ENCODE results near the gene CYP3A4. TPM values are rescaled to one million over a fixed set of nuclear protein-coding genes. Genes with fewer than 3 reads are reported as not detected.

The CYP3A4 gene
- total and polyA plus RNA-seq, 4 donors, result 0.11 to 0.40 (median 0.27) TPM; not detected in 1

DNA sequence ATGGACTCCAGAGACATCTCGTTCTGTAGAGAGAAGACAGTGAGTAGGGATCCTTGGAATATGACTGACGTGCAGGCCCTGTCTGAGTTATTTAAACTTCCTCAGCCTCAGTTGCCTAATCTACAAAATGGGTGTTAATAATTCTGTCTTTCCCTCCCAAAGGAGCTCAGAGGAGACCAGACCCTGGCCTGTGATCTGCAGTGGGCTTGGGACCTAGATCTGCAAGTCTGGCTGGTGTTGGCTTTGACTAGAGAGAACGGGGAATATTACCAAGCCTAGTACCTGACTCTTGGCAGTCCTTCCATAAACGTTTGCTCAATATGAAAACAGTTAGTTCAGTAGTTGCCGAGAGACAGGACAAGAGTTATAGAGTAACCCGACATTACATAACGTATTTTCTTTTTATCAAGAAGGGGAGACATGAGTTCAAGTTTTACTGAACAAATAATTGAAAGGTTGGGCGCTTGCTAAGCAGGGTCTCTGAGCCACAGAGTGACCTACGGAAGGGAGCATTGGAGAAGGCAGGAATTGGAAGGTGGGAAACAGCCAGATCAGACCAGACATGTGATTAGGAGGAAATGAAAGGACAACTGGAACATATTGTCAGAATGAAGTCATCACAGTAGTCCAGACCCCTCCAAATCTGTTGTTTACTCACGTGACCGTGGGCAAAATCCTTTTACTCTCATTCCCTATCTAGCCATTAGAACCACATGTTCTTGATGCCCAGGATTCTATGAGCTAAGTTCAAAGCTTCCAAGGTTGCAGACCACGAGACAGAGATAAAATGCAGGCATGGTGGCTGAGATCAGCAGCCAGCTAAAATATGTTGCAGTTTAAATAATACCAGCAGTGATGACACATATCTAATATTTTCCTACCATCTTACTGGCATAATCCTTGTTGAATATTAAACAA lies 10.9 kb upstream of the CYP3A4 start:
- Histone ChIP-seq H3K27me3 (ENCODE audit: control insufficient read depth, insufficient read depth, low read length) (no peaks in the 10 kb centered on the region), H3K4me3 (ENCODE audit: low read depth, low read length) (no peak overlapping the region)
- 85% methylated on average over 8 of the region's 12 CpGs for WGBS (ENCODE audit: insufficient coverage)

DNA sequence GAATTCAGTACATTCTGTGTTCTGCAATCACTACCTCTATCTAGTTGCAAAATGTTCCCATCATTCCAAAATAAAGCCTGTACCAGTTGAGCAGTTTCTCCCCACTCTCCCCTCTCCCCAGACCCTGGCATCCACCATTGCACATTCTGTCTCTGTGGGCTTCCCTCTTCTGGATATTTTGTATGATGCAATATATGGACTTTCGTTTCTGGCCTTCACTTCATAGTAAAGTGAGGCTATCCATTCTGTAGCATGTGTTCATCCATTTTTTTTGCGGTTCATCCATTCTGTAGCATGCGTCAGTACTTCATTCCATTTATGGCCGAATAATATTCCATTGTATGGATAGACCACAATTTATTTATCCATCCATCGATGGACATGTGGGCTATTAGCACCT lies 9.5 kb upstream of the CYP3A4 start:
- no CpG with 5 or more reads among the region's 5 CpGs for WGBS (ENCODE audit: insufficient coverage)
- H3K9me3 ChIP-seq (ENCODE audit: control insufficient read depth, insufficient read depth, low read length), result no peaks in the 10 kb centered on the region
- DNase-seq (ENCODE audit: low read depth in 4 of 6, low spot score in 6 of 6), result no peak
- H3K27me3 ChIP-seq (ENCODE audit: control insufficient read depth, insufficient read depth, low read length), result no peaks in the 10 kb centered on the region
- H3K4me3 ChIP-seq (ENCODE audit: low read depth, low read length), result no peak overlapping the region
- H3K36me3 ChIP-seq (ENCODE audit: control insufficient read depth, insufficient read depth, low read length), result no peaks in the 10 kb centered on the region
- H3K4me1 ChIP-seq (ENCODE audit: control insufficient read depth, insufficient read depth, low read length), result no peaks in the 10 kb centered on the region
- H3K27ac ChIP-seq (ENCODE audit: low read depth, low read length), result no peak overlapping the region

More for the DNA sequence above, 10.9 kb upstream of the CYP3A4 start:
- Histone ChIP-seq H3K4me1 (ENCODE audit: control insufficient read depth, insufficient read depth, low read length) (no peaks in the 10 kb centered on the region), H3K36me3 (ENCODE audit: control insufficient read depth, insufficient read depth, low read length) (no peaks in the 10 kb centered on the region), H3K27ac (ENCODE audit: low read depth, low read length) (no peak overlapping the region), H3K9me3 (ENCODE audit: control insufficient read depth, insufficient read depth, low read length) (no peaks in the 10 kb centered on the region)
- no peak for DNase-seq (ENCODE audit: low read depth in 4 of 6, low spot score in 6 of 6)

DNA sequence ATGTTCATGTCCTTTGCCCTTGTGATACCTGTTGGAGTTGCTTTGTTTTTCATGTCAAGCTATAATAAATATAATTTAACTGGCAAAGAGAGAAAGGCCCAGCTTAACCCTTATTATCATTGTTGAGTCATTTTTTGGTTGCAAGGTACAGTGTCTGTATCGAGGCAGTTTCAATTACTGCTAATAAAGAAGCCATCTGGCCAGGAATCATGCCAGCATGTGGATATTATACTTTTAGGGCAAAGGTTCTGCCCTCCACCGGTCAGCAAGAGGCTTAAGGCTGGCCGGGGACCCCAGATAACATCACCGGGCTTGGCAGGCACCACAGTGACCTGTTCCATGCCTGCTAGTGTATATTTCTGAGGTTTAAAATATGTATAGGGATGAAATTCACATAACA lies 9.0 kb upstream of the CYP3A4 start:
- H3K27me3 ChIP-seq (ENCODE audit: control insufficient read depth, insufficient read depth, low read length), result no peaks in the 10 kb centered on the region
- DNase-seq (ENCODE audit: low read depth in 4 of 6, low spot score in 6 of 6), result no peak
- H3K27ac ChIP-seq (ENCODE audit: low read depth, low read length), result no peak overlapping the region
- WGBS (ENCODE audit: insufficient coverage), result 78% methylated on average over 2 of the region's 4 CpGs
- H3K36me3 ChIP-seq (ENCODE audit: control insufficient read depth, insufficient read depth, low read length), result no peaks in the 10 kb centered on the region
- H3K9me3 ChIP-seq (ENCODE audit: control insufficient read depth, insufficient read depth, low read length), result no peaks in the 10 kb centered on the region
- H3K4me1 ChIP-seq (ENCODE audit: control insufficient read depth, insufficient read depth, low read length), result no peaks in the 10 kb centered on the region
- H3K4me3 ChIP-seq (ENCODE audit: low read depth, low read length), result no peak overlapping the region

DNA sequence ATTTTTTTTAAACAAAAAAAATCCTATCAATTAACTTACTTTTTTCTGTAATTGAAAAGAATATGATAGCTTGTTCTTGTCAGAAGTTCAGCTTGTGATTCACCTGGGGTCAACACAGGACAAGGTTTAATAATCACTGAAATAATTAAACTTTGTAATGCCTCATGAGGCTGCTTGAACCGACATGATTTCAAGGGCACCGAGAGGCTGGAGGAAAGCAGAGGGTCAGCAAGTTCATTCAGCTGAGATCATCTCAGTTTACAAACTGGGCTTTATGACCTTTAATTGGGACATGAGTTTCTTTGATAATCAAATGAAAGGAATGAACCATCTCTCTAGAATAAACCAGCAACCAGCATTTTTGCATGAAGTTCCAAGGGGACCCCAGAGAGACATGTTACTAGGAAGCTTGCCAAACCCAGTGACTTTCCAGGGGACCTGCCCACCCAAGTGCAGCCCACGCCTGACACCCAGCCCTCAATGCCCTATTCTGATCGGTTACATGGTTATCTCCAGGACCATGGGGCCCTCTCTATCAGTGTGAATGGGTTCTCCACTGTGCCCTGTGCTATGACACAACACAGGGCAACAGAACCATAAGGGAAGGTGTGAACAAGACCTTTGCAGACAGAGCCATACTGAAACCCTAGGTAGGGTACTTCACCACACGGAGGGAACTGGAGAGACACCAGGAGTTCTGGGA lies 7.8 kb upstream of the CYP3A4 start:
- no peak overlapping the region for H3K4me3 ChIP-seq (ENCODE audit: low read depth, low read length)
- no peak for DNase-seq (ENCODE audit: low read depth in 4 of 6, low spot score in 6 of 6)
- H3K9me3 ChIP-seq (ENCODE audit: control insufficient read depth, insufficient read depth, low read length), result no peaks in the 10 kb centered on the region
- no peaks in the 10 kb centered on the region for H3K36me3 ChIP-seq (ENCODE audit: control insufficient read depth, insufficient read depth, low read length)
- WGBS (ENCODE audit: insufficient coverage), result 73% methylated on average over 3 of the region's 5 CpGs
- H3K27me3 ChIP-seq (ENCODE audit: control insufficient read depth, insufficient read depth, low read length), result no peaks in the 10 kb centered on the region
- H3K27ac ChIP-seq (ENCODE audit: low read depth, low read length), result no peak overlapping the region
- no peaks in the 10 kb centered on the region for H3K4me1 ChIP-seq (ENCODE audit: control insufficient read depth, insufficient read depth, low read length)

DNA sequence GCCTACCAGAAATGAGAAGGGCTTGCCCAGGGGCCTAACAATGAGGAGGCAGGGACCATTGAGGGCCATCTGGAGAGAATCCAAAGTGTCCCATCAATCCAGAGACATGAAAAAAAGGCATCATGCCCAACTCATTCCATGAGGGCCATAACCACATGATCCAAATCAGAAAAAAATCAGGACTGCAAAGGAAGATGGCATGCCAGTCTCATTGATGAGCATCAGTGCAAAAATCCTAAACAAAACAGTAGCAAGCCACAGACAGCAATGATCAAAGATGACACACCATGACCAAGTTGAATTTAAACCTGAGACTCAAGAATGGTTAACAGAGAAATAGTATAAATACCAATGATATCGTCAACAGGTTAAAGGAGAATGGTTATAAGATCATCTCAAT lies 7.0 kb upstream of the CYP3A4 start:
- H3K27me3 ChIP-seq (ENCODE audit: control insufficient read depth, insufficient read depth, low read length), result no peaks in the 10 kb centered on the region
- no peak for DNase-seq (ENCODE audit: low read depth in 4 of 6, low spot score in 6 of 6)
- no peaks in the 10 kb centered on the region for H3K9me3 ChIP-seq (ENCODE audit: control insufficient read depth, insufficient read depth, low read length)
- no peak overlapping the region for H3K27ac ChIP-seq (ENCODE audit: low read depth, low read length)
- H3K4me1 ChIP-seq (ENCODE audit: control insufficient read depth, insufficient read depth, low read length), result no peaks in the 10 kb centered on the region
- WGBS (ENCODE audit: insufficient coverage), result no CpG with 5 or more reads among the region's 1 CpG
- H3K36me3 ChIP-seq (ENCODE audit: control insufficient read depth, insufficient read depth, low read length), result no peaks in the 10 kb centered on the region
- no peak overlapping the region for H3K4me3 ChIP-seq (ENCODE audit: low read depth, low read length)

DNA sequence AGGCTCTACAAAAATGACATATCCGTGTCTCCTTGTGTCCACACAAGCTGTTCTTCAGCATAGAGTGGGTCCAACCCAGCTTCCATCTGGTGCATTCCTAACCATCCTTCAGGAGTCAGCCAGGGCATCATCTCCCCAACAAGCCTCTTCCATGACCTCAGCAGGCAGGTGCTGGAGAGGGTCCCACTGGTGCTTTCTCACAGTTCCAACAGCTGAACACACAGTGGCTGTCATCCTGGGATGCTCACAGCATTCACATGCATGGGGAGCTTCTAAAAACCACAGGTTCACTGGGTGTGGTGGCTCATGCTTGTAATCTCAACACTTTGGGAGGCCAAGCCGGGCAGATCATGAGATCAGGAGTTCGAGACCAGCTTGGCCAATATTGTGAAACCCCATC lies 6.4 kb upstream of the CYP3A4 start:
- DNase-seq (ENCODE audit: low read depth in 4 of 6, low spot score in 6 of 6), result no peak
- Histone ChIP-seq H3K9me3 (ENCODE audit: control insufficient read depth, insufficient read depth, low read length) (no peaks in the 10 kb centered on the region), H3K27me3 (ENCODE audit: control insufficient read depth, insufficient read depth, low read length) (no peaks in the 10 kb centered on the region), H3K4me1 (ENCODE audit: control insufficient read depth, insufficient read depth, low read length) (no peaks in the 10 kb centered on the region), H3K27ac (ENCODE audit: low read depth, low read length) (no peak overlapping the region), H3K36me3 (ENCODE audit: control insufficient read depth, insufficient read depth, low read length) (no peaks in the 10 kb centered on the region), H3K4me3 (ENCODE audit: low read depth, low read length) (no peak overlapping the region)
- 71% methylated on average over 1 of the region's 3 CpGs for WGBS (ENCODE audit: insufficient coverage)

DNA sequence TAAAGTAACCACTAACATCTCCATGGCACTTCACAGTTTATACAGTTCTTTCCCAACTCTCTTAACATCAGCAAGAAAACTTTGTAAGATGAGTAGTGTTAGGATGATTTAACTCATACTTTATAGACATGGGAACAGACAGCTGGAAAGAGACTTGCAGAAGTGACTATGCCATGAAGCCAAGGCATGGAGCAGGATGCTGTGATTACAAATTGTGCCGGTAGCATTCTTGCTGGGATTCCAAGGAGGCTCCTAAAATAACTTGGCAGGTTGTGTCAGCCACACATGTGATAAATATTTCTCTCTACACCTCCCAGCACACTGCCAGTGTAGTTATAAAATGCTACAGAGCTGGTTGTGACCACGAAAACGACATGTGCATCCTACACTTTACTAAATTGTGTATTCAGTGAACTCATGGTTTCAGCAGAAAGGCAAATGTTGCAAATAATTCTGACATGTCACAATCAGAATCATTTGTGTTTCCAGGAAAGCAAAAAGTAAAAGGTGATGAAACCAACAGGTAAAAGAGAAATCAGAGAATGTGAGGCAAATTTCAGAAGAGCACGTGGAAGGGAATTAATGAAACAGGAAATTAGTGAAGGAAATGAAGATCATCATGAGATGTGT lies 5.6 kb upstream of the CYP3A4 start:
- H3K4me1 ChIP-seq (ENCODE audit: control insufficient read depth, insufficient read depth, low read length), result no peaks in the 10 kb centered on the region
- no peaks in the 10 kb centered on the region for H3K9me3 ChIP-seq (ENCODE audit: control insufficient read depth, insufficient read depth, low read length)
- H3K27me3 ChIP-seq (ENCODE audit: control insufficient read depth, insufficient read depth, low read length), result no peaks in the 10 kb centered on the region
- WGBS (ENCODE audit: insufficient coverage), result no CpG with 5 or more reads among the region's 4 CpGs
- no peak overlapping the region for H3K4me3 ChIP-seq (ENCODE audit: low read depth, low read length)
- DNase-seq (ENCODE audit: low read depth in 4 of 6, low spot score in 6 of 6), result peak in 1 of 6 donors; percentile 1
- no peaks in the 10 kb centered on the region for H3K36me3 ChIP-seq (ENCODE audit: control insufficient read depth, insufficient read depth, low read length)
- no peak overlapping the region for H3K27ac ChIP-seq (ENCODE audit: low read depth, low read length)

DNA sequence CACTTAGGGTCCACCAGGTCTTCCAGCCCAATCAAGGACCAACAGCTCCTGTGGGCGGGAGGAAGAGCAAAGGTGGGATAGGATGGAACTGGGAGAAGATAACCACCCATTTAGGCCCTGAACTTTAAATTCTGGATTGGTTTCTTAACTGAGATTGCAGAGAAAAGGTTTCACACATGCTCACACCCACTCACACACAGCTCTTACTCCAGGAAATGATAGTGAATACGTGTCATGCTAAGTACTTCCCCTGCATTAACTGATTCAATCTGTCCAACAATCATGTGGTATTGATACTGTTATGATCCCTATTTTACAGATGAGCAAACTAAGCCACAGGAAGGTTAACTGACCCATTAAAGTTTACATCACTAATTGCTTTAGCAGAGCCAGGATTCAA lies 4.6 kb upstream of the CYP3A4 start:
- no peak for DNase-seq (ENCODE audit: low read depth in 4 of 6, low spot score in 6 of 6)
- Histone ChIP-seq H3K4me3 (ENCODE audit: low read depth, low read length) (no peak overlapping the region), H3K27ac (ENCODE audit: low read depth, low read length) (no peak overlapping the region), H3K27me3 (ENCODE audit: control insufficient read depth, insufficient read depth, low read length) (no peaks in the 10 kb centered on the region), H3K36me3 (ENCODE audit: control insufficient read depth, insufficient read depth, low read length) (no peaks in the 10 kb centered on the region), H3K4me1 (ENCODE audit: control insufficient read depth, insufficient read depth, low read length) (no peaks in the 10 kb centered on the region), H3K9me3 (ENCODE audit: control insufficient read depth, insufficient read depth, low read length) (no peaks in the 10 kb centered on the region)
- WGBS (ENCODE audit: insufficient coverage), result no CpG with 5 or more reads among the region's 2 CpGs

DNA sequence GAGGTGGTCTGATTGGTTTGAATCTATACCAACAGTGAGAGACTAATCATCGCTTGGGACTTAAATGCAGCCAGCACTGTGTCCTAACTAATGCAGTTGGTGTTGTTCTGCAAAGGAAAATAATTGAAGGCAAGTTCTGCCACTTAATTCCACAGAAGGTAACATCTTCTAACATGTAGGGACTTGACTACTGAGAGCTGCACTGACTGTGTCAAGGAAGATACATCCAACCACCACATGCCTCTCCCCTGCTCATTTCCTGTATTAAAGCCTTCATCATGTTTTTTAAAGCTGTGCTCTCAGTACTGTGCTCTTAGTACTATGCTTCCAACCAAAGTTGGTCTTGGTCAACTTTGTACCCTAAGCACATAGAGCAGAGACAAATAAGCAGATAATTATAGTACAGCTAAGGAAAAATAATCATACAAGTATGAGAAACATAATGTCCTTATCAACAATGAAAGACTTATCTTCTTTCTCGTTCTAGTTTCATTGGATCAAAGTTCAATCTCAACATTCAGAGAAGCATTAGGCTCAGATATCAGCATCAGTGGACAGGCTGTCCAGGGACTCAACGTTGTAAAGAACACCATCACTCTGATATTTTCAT lies 2.8 kb upstream of the CYP3A4 start:
- Histone ChIP-seq H3K27me3 (ENCODE audit: control insufficient read depth, insufficient read depth, low read length) (no peaks in the 10 kb centered on the region), H3K4me1 (ENCODE audit: control insufficient read depth, insufficient read depth, low read length) (no peaks in the 10 kb centered on the region), H3K27ac (ENCODE audit: low read depth, low read length) (no peak overlapping the region), H3K9me3 (ENCODE audit: control insufficient read depth, insufficient read depth, low read length) (no peaks in the 10 kb centered on the region), H3K36me3 (ENCODE audit: control insufficient read depth, insufficient read depth, low read length) (no peaks in the 10 kb centered on the region), H3K4me3 (ENCODE audit: low read depth, low read length) (no peak overlapping the region)
- DNase-seq (ENCODE audit: low read depth in 4 of 6, low spot score in 6 of 6), result no peak
- no CpG with 5 or more reads among the region's 3 CpGs for WGBS (ENCODE audit: insufficient coverage)

Data from spinal cord (tissue), 10 donors.